SK-MEL-5 (cell line): ENCODE measurements around the gene SPATA45. TPM values are rescaled to one million over a fixed set of nuclear protein-coding genes. Genes with fewer than 3 reads are reported as not detected.

ENCODE experiments used
- DNase-seq: peaks from one replicate; pipeline ENCODE4 v3.0.0-alpha.2; 2016; ENCODE audit warnings: low read depth, low spot score
- in situ Hi-C: cut with HindIII; loops from 2 replicates; pipeline ENCODE4 v1.10.0; 2016; ENCODE audit warnings: low sequenced_read_pairs, high pct_unique_total_duplicates, low pct_unique_long_range_greater_than_20kb
- small RNA-seq, 2 experiments: library from RNA; depleted of rRNA; stranded (forward); fragments of <200 nt; gene quantifications; one replicate each; pipeline ENCODE3, GENCODE V24; 2014
- total RNA-seq: library from RNA; depleted of rRNA; stranded (reverse); fragments of >200 nt; shearing (Covaris generic); gene quantifications from 2 replicates; pipeline ENCODE4 v1.2.3, GENCODE V29; 2014; rRNA removed

The SPATA45 gene
- total RNA-seq, 1 experiment from 2014 or later = 0.40 TPM

- in situ Hi-C loops = no loop called here
- DNase-seq = peak; percentile 92
Measured at GRCh38 chr1:212791676-212792395, 55.6 kb downstream of the SPATA45 start, which contains the start of the genes NSL1 and TATDN3. Gene NSL1 (minus strand): TSS chr1:212791777. CDS start chr1:212791763, 14 bp downstream. Gene TATDN3 (plus strand): TSS chr1:212791894. CDS start chr1:212791922, 28 bp downstream.

DNA sequence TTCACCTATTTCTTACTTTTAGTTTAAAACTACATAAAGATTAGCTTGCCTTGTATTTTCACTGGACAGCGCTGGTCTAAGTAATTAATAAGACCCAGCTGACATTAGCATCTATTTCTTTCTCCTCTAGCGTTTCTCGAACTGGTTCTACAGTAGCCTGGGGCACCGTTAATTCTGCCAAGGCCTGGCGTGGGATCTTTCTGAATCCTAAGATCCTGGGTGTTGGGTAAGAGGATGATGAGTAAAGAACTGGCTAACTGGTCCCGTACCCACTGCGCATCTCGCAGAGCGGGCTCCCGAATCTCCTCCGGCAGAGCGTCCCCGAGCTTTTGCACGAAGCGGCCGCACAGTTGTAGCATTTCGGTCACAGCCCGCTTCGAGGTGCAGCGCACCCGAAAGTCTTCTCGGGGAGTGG is 56.2 kb downstream of the SPATA45 start:
- peak; percentile 70 for DNase-seq
- in situ Hi-C loops = no loop called here

GRCh38 chr1:212785871-212786270 is 61.6 kb downstream of the SPATA45 start:
- in situ Hi-C loops = no loop called here
- no peak for DNase-seq

DNA sequence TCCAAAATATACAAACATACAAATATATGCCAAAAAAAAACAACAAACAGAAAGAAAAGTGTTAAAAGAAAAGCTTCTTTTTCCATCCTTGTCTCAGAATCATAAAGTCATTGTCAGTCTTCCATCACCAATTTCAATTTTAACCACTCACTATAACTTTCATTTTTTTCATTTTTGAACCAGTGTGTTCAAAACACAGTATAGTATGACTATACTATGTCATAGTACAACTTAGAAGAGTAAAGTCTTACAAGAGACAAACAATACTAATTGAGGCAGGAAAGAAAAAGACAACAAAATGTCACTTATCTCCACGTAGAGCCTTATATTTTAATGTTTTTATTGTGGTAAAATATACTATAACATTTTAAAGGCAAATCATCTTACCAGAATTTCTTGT is 63.5 kb downstream of the SPATA45 start:
- in situ Hi-C loops = no loop called here
- DNase-seq = no peak

DNA sequence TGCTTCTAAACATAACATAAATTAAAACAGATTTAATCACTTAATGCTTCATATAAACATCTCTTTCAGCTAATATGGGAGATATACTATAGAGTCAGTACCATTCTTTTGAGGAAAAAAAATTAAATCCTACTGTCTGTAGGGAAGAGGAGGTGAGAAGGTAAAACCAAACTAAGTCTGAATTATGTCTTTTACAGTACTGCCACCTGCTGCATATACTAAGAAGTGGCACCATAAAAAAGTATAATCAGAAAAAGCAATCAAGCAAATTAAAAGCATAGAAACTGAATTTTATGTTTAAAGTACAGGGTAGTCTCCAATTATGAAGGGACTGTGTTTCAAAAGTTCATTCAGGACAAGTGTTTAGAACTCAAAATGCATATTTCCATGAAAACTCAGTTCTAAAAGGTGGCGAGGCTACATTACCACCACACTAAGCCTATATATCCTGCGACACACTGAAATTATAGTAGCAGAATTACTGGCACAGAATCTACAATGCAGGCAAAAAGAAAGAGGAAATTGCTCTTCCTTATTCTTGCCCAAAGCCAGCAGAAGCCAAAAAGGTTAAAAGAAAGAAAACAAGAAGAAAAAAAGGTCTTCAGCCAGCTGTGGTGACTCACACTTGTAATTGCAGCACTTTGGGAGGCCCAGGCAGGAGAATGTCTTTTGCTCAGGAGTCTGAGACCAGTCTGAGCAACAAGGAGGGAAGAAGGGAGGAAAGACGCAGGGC is 64.9 kb downstream of the SPATA45 start:
- in situ Hi-C loops = no loop called here
- peak; percentile 53 for DNase-seq

- in situ Hi-C loops = no loop called here
- no peak for DNase-seq
Measured at GRCh38 chr1:212781225-212781624, 66.2 kb downstream of the SPATA45 start.

- in situ Hi-C loops = no loop called here
Measured at GRCh38 chr1:212780759-212781158, 66.7 kb downstream of the SPATA45 start.

More at GRCh38 chr1:212780759-212781158, 66.7 kb downstream of the SPATA45 start:
- no peak for DNase-seq

Small RNA genes within 50 kb of the gene (small RNA-seq; reads per million reads assigned to genes)
- gene AC104333.1 (0 reads per million in 2 experiments), gene AC104333.2 (0 reads per million in 2 experiments)

Other genes starting within 250 kb of the SPATA45 start
- gene ATF3, start 238.9 kb downstream of the SPATA45 start, total RNA-seq = 10.5 and 11.9 TPM in 2 replicates
- 6.9 and 7.4 TPM in 2 replicates for gene BATF3, start 147.8 kb downstream of the SPATA45 start, total RNA-seq
- 34.7 and 42.5 TPM in 2 replicates for gene NSL1, start 55.9 kb downstream of the SPATA45 start, total RNA-seq
- gene TATDN3, start 55.8 kb downstream of the SPATA45 start, total RNA-seq = 29.9 and 33.5 TPM in 2 replicates
- 17.3 and 17.7 TPM in 2 replicates for gene FLVCR1, start 10.6 kb upstream of the SPATA45 start, total RNA-seq
- 0.69 and 2.1 TPM in 2 replicates for gene VASH2, start 102.9 kb upstream of the SPATA45 start, total RNA-seq
- 45.5 and 46.2 TPM in 2 replicates for gene ANGEL2, start 168.2 kb upstream of the SPATA45 start, total RNA-seq
- gene RPS6KC1, start 203.6 kb upstream of the SPATA45 start, total RNA-seq = 21.5 and 23.4 TPM in 2 replicates